Esophagus squamous epithelium (tissue), 4 donors: ENCODE results near the gene MRPL53.

Experiments
- CTCF ChIP-seq, 6 experiments: fragments of 450-650 bp in 4 of 6; fragments of 200-600 bp in 2 of 6; sonication (generic) in 2 of 6; IDR thresholded peaks; one replicate each; pipeline ENCODE4 v1.5.1; 2016 to 2019; ENCODE audit warnings: antibody characterized with exemption in 6 of 6, mild to moderate bottlenecking in 4 of 6, moderate library complexity in 4 of 6
- POLR2A ChIP-seq, 4 donors: fragments of 450-650 bp; IDR thresholded peaks; one replicate each; pipeline ENCODE4 v1.6.1; 2017; ENCODE audit warnings: antibody characterized with exemption in 4 of 4, mild to moderate bottlenecking in 4 of 4, moderate library complexity in 3 of 4

GRCh38 chr2:74436111-74436805 lies 36.2 kb downstream of the MRPL53 start:
- TF ChIP-seq CTCF (IDR thresholded peaks at IDR 0.05) (no peak), POLR2A (IDR thresholded peaks at IDR 0.05) (no peak)
